GM18508 (cell line): ENCODE data around the gene BLOC1S1.

Experiments used
- ATAC-seq: cut with Tn5 transposase; IDR thresholded peaks from one replicate; pipeline ENCODE4 v1.9.1; 2021; ENCODE audit warnings: moderate number of reproducible peaks; ENCODE audit not compliant: insufficient read depth, unreplicated experiment

BLOC1S1 gene

GRCh38 chr12:55724226-55724939 lies 8.5 kb downstream of the BLOC1S1 start:
- no peak for ATAC-seq

GRCh38 chr12:55724940-55725309 lies 9.1 kb downstream of the BLOC1S1 start:
- ATAC-seq, result no peak

GRCh38 chr12:55725556-55725955 lies 9.7 kb downstream of the BLOC1S1 start:
- ATAC-seq, result no peak

GRCh38 chr12:55726971-55727370 lies 11.1 kb downstream of the BLOC1S1 start:
- no peak for ATAC-seq

GRCh38 chr12:55727643-55728185 lies 11.9 kb downstream of the BLOC1S1 start:
- no peak for ATAC-seq

- peak; percentile 9 for ATAC-seq
Measured at GRCh38 chr12:55728186-55728938, 12.5 kb downstream of the BLOC1S1 start.

- peak; percentile 35 for ATAC-seq
Measured at GRCh38 chr12:55728939-55729818, 13.3 kb downstream of the BLOC1S1 start, which contains the start of gene CD63. Gene CD63 (minus strand): TSS chr12:55729009. CDS start chr12:55728341, 668 bp downstream.

- ATAC-seq, result peak; percentile 33
Measured at GRCh38 chr12:55729819-55730818, 14.3 kb downstream of the BLOC1S1 start.

GRCh38 chr12:55732288-55732687 lies 16.4 kb downstream of the BLOC1S1 start:
- ATAC-seq, result no peak

GRCh38 chr12:55733021-55733555 lies 17.2 kb downstream of the BLOC1S1 start:
- ATAC-seq, result no peak

GRCh38 chr12:55733858-55734257 lies 18.0 kb downstream of the BLOC1S1 start:
- ATAC-seq, result no peak

- no peak for ATAC-seq
Measured at GRCh38 chr12:55734595-55734994, 18.7 kb downstream of the BLOC1S1 start.

- ATAC-seq, result no peak
Measured at GRCh38 chr12:55736076-55736475, 20.2 kb downstream of the BLOC1S1 start.

GRCh38 chr12:55736780-55737580 lies 21.1 kb downstream of the BLOC1S1 start:
- no peak for ATAC-seq

GRCh38 chr12:55737581-55738122 lies 21.8 kb downstream of the BLOC1S1 start:
- no peak for ATAC-seq

GRCh38 chr12:55738123-55739024 lies 22.5 kb downstream of the BLOC1S1 start:
- peak; percentile 80 for ATAC-seq

GRCh38 chr12:55739025-55739378 lies 23.2 kb downstream of the BLOC1S1 start:
- ATAC-seq, result no peak
